WTC11 (cell line): Measurements from ENCODE around the gene RNF212B. TPM values are rescaled to one million over a fixed set of nuclear protein-coding genes. Genes with fewer than 3 reads are reported as not detected.

Experiments
- ATAC-seq: fragments of 200-7000 bp; cut with Tn5 transposase; 2 replicates; pipeline ENCODE4 v1.10.0; 2021; ENCODE audit warnings: mild to moderate bottlenecking, moderate library complexity
- CTCF ChIA-PET: fragments of 300-600 bp; sonication (Branson Sonifier 250); formaldehyde crosslinking; loops from one replicate; lab custom pipeline; 2021; ENCODE audit warnings: antibody characterized with exemption; lab: Charles Lee
- POLR2A ChIA-PET: fragments of 350-600 bp; sonication (Branson Sonifier 250); formaldehyde crosslinking; loops from one replicate; lab custom pipeline; 2021; ENCODE audit warnings: antibody characterized with exemption; lab: Charles Lee
- DNase-seq: peaks from one replicate; pipeline ENCODE4 v3.0.0; 2021; ENCODE audit warnings: low spot score
- H3K27ac Mint-ChIP-seq: 2 replicates; pipeline ENCODE4 v1.8.0; 2021; ENCODE audit warnings: mixed read lengths
- H3K27me3 Mint-ChIP-seq: 2 replicates; pipeline ENCODE4 v1.8.0; 2021; ENCODE audit warnings: low read depth, mild to moderate bottlenecking, moderate library complexity, mixed read lengths
- H3K36me3 Mint-ChIP-seq: 2 replicates; pipeline ENCODE4 v1.8.0; 2021; ENCODE audit warnings: mixed read lengths
- H3K4me1 Mint-ChIP-seq: 2 replicates; pipeline ENCODE4 v1.8.0; 2022; ENCODE audit warnings: mixed read lengths
- H3K4me3 Mint-ChIP-seq: 2 replicates; pipeline ENCODE4 v1.8.0; 2021; ENCODE audit warnings: mild to moderate bottlenecking, moderate library complexity, mixed read lengths
- H3K9me3 Mint-ChIP-seq: 2 replicates; pipeline ENCODE4 v1.8.0; 2021; ENCODE audit warnings: mixed read lengths
- AFF4 ChIP-seq: sonication (generic); formaldehyde crosslinking; IDR thresholded peaks from 2 replicates; pipeline ENCODE4 v1.8.1; 2023; ENCODE audit warnings: mild to moderate bottlenecking, missing genetic modification reagents, borderline replicate concordance
- ATF2 ChIP-seq: sonication (generic); formaldehyde crosslinking; IDR thresholded peaks from 2 replicates; pipeline ENCODE4 v1.8.1; 2022; ENCODE audit warnings: low read depth, missing genetic modification reagents, borderline replicate concordance
- ATF3 ChIP-seq: sonication (generic); formaldehyde crosslinking; conservative IDR thresholded peaks from 2 replicates; pipeline ENCODE4 v1.8.1; 2022; ENCODE audit warnings: mild to moderate bottlenecking, missing genetic modification reagents
- CDX4 ChIP-seq: fragments of 250-450 bp; sonication (Bioruptor Pico); IDR thresholded peaks from 2 replicates; pipeline ENCODE4 v1.9.0; 2021; ENCODE audit warnings: moderate library complexity, mild to moderate bottlenecking, inconsistent platforms, borderline replicate concordance
- CREM ChIP-seq: sonication (generic); formaldehyde crosslinking; IDR thresholded peaks from 2 replicates; pipeline ENCODE4 v1.8.1; 2022; ENCODE audit warnings: mild to moderate bottlenecking, missing genetic modification reagents, moderate library complexity
- E2F4 ChIP-seq: sonication (generic); formaldehyde crosslinking; IDR thresholded peaks from 2 replicates; pipeline ENCODE4 v1.8.1; 2022; ENCODE audit warnings: low read depth, mild to moderate bottlenecking, moderate library complexity, missing genetic modification reagents, borderline replicate concordance
- FOXP4 ChIP-seq: sonication (generic); formaldehyde crosslinking; IDR thresholded peaks from 2 replicates; pipeline ENCODE4 v1.8.0; 2022; ENCODE audit warnings: mild to moderate bottlenecking, missing genetic modification reagents
- GABPB1 ChIP-seq: sonication (generic); formaldehyde crosslinking; IDR thresholded peaks from 2 replicates; pipeline ENCODE4 v1.8.1; 2023; ENCODE audit warnings: mild to moderate bottlenecking, missing genetic modification reagents
- KAT7 ChIP-seq: sonication (generic); formaldehyde crosslinking; IDR thresholded peaks from 2 replicates; pipeline ENCODE4 v1.8.1; 2023; ENCODE audit warnings: missing genetic modification reagents, mild to moderate bottlenecking, borderline replicate concordance
- MAX ChIP-seq: sonication (generic); formaldehyde crosslinking; IDR thresholded peaks from 2 replicates; pipeline ENCODE4 v1.8.0; 2022; ENCODE audit warnings: mild to moderate bottlenecking, missing genetic modification reagents
- NFYB ChIP-seq: sonication (generic); formaldehyde crosslinking; conservative IDR thresholded peaks from 2 replicates; pipeline ENCODE4 v1.8.0; 2022; ENCODE audit warnings: low read depth, missing genetic modification reagents
- USF1 ChIP-seq: sonication (generic); formaldehyde crosslinking; IDR thresholded peaks from 2 replicates; pipeline ENCODE4 v1.8.0; 2022; ENCODE audit warnings: mild to moderate bottlenecking, missing genetic modification reagents
- USF2 ChIP-seq: sonication (generic); formaldehyde crosslinking; IDR thresholded peaks from 2 replicates; pipeline ENCODE4 v1.8.1; 2023; ENCODE audit warnings: mild to moderate bottlenecking, missing genetic modification reagents, moderate library complexity
- ZBTB21 ChIP-seq: sonication (generic); formaldehyde crosslinking; IDR thresholded peaks from 2 replicates; pipeline ENCODE4 v1.8.1; 2023; ENCODE audit warnings: mild to moderate bottlenecking, missing genetic modification reagents, borderline replicate concordance
- ZNF121 ChIP-seq: sonication (generic); formaldehyde crosslinking; IDR thresholded peaks from 2 replicates; pipeline ENCODE4 v1.8.0; 2023; ENCODE audit warnings: missing genetic modification reagents
- ZNF232 ChIP-seq: sonication (generic); formaldehyde crosslinking; IDR thresholded peaks from 2 replicates; pipeline ENCODE4 v1.8.0; 2022; ENCODE audit warnings: mild to moderate bottlenecking, missing genetic modification reagents
- ZNF317 ChIP-seq: sonication (generic); formaldehyde crosslinking; IDR thresholded peaks from 2 replicates; pipeline ENCODE4 v1.8.1; 2023; ENCODE audit warnings: low read depth, mild to moderate bottlenecking, moderate library complexity, missing genetic modification reagents, borderline replicate concordance
- ZNF416 ChIP-seq: fragments of 250-450 bp; sonication (Bioruptor Pico); IDR thresholded peaks from 2 replicates; pipeline ENCODE4 v1.9.0; 2021; ENCODE audit warnings: mild to moderate bottlenecking, inconsistent platforms
- ZNF423 ChIP-seq: fragments of 250-450 bp; sonication (Bioruptor Pico); IDR thresholded peaks from 2 replicates; pipeline ENCODE4 v2.1.2; 2022; ENCODE audit warnings: mild to moderate bottlenecking, moderate library complexity
- ZNF671 ChIP-seq: fragments of 250-450 bp; sonication (Bioruptor Pico); IDR thresholded peaks from 2 replicates; pipeline ENCODE4 v1.8.0; 2021; ENCODE audit warnings: mild to moderate bottlenecking
- total RNA-seq: library from RNA; stranded (reverse); gene quantifications from 3 replicates; pipeline ENCODE4 v1.2.3, GENCODE V29; 2021

The RNF212B gene
- total RNA-seq, 1 experiment from 2014 or later = 0.46 TPM

GRCh38 chr14:23243066-23243465, 5.3 kb downstream of the RNF212B start:
- peaks cover 2% of the 10 kb centered on the region for H3K4me1 Mint-ChIP-seq
- no peaks in the 10 kb centered on the region for H3K27me3 Mint-ChIP-seq
- H3K36me3 Mint-ChIP-seq = no peaks in the 10 kb centered on the region
- no peak for TF ChIP-seq USF2
- no peak for TF ChIP-seq KAT7
- no peak for TF ChIP-seq AFF4 (CRISPR knock-in tag)
- TF ChIP-seq ZNF671 (CRISPR knock-in tag) = no peak
- TF ChIP-seq CDX4 (CRISPR knock-in tag) = no peak
- ATAC-seq = no peak
- DNase-seq = no peak
- no peak overlapping the region for H3K27ac Mint-ChIP-seq
- CTCF ChIA-PET = interaction anchor here (0.6 to 1.8 kb wide), 3 partner anchors 9 to 1519 kb away, joined by 3 to 4 read pairs (median 4); partner anchors contain the start of gene HOMEZ
- POLR2A ChIA-PET = no interaction called here
- no peaks in the 10 kb centered on the region for H3K9me3 Mint-ChIP-seq
- no peak overlapping the region for H3K4me3 Mint-ChIP-seq

GRCh38 chr14:23245282-23245681, 7.5 kb downstream of the RNF212B start:
- H3K36me3 Mint-ChIP-seq = no peaks in the 10 kb centered on the region
- H3K4me1 Mint-ChIP-seq = peaks cover 5% of the 10 kb centered on the region
- H3K4me3 Mint-ChIP-seq = no peak overlapping the region
- DNase-seq (no peak), ATAC-seq (no peak)
- CTCF ChIA-PET = interaction anchor here (2.5 kb wide), 1 partner anchor 125 kb away, joined by 10 read pairs; no protein-coding TSS in a partner anchor
- H3K9me3 Mint-ChIP-seq = no peaks in the 10 kb centered on the region
- POLR2A ChIA-PET = interaction anchor here (0.7 to 1.2 kb wide), 2 partner anchors 8 to 303 kb away, joined by 3 read pairs; partner anchors contain the start of gene RNF212B
- H3K27ac Mint-ChIP-seq = no peak overlapping the region
- no peaks in the 10 kb centered on the region for H3K27me3 Mint-ChIP-seq
- TF ChIP-seq ZNF416 (CRISPR knock-in tag) (no peak), USF1 (no peak), E2F4 (CRISPR knock-in tag) (no peak), CREM (CRISPR knock-in tag) (no peak), MAX (CRISPR knock-in tag) (no peak), ZNF671 (CRISPR knock-in tag) (no peak), ZNF317 (CRISPR knock-in tag) (no peak), NFYB (CRISPR knock-in tag) (no peak), ZNF423 (CRISPR knock-in tag) (no peak), ZNF232 (no peak), FOXP4 (CRISPR knock-in tag) (no peak), ZNF121 (CRISPR knock-in tag) (no peak), ZBTB21 (CRISPR knock-in tag) (no peak), ATF2 (CRISPR knock-in tag) (no peak), GABPB1 (no peak), USF2 (no peak), ATF3 (CRISPR knock-in tag) (no peak)
